Measurements from ENCODE around the gene ACE. TPM values are rescaled to one million over a fixed set of nuclear protein-coding genes. Genes with fewer than 3 reads are reported as not detected.

The ACE gene
- total RNA-seq, 1 experiment from 2014 or later = 0.76 TPM

- Histone ChIP-seq H4K20me1 (ENCODE audit: insufficient read depth) (peaks cover 11% of the 10 kb centered on the region; the same call in 1 of the 2 replicates), H3F3A (ENCODE audit: insufficient read depth, low read depth) (peaks cover 14% of the 10 kb centered on the region; the same call in 1 of the 2 replicates), H3K4me2 (no peak overlapping the region), H3K4me3 (no peak overlapping the region), H3K36me3 (ENCODE audit: low read depth) (no peaks in the 10 kb centered on the region), H3K9me3 (ENCODE audit: insufficient read depth, low read depth) (no peaks in the 10 kb centered on the region), H2AFZ (no peak overlapping the region), H3K79me2 (ENCODE audit: low read depth) (peaks cover 50% of the 10 kb centered on the region), H3K27ac (no peak overlapping the region), H3K27me3 (ENCODE audit: insufficient read depth, low read depth) (no peaks in the 10 kb centered on the region), H3K4me1 (replicated peaks; ENCODE audit: insufficient read depth) (peaks cover 11% of the 10 kb centered on the region), H3K9me2 (ENCODE audit: insufficient read depth) (no peaks in the 10 kb centered on the region)
- BruUV-seq (replicated peaks) = no TSS peak
- TF ChIP-seq EZH2 (IDR thresholded peaks at IDR 0.05; ENCODE audit: low read depth) (no peak), CTCF (conservative IDR thresholded peaks at IDR 0.05) (no peak)
- no peak for DNase-seq
- CTCF ChIA-PET = interaction anchor here (1.1 kb wide), 1 partner anchor 37 kb away, joined by 3 read pairs; no protein-coding TSS in a partner anchor
- POLR2A ChIA-PET (ENCODE audit: unreplicated experiment) = interaction anchor here (0.6 kb wide), 1 partner anchor 36 kb away, joined by 4 read pairs; no protein-coding TSS in a partner anchor
- intact Hi-C loops (cut with micrococcal nuclease; ENCODE audit: unreplicated experiment) = no loop called here
Measured at GRCh38 chr17:63442074-63442473, 34.8 kb upstream of the ACE start.

GRCh38 chr17:63442549-63443035, 34.3 kb upstream of the ACE start:
- intact Hi-C loops (cut with micrococcal nuclease; ENCODE audit: unreplicated experiment) = no loop called here
- DNase-seq = no peak
- Histone ChIP-seq H4K20me1 (ENCODE audit: insufficient read depth) (peaks cover 11% of the 10 kb centered on the region; the same call in 1 of the 2 replicates), H3K4me1 (replicated peaks; ENCODE audit: insufficient read depth) (peaks cover 16% of the 10 kb centered on the region), H3K27me3 (ENCODE audit: insufficient read depth, low read depth) (no peaks in the 10 kb centered on the region), H3K4me3 (no peak overlapping the region), H3K9me2 (ENCODE audit: insufficient read depth) (no peaks in the 10 kb centered on the region), H2AFZ (no peak overlapping the region), H3K79me2 (ENCODE audit: low read depth) (peaks cover 50% of the 10 kb centered on the region), H3K9me3 (ENCODE audit: insufficient read depth, low read depth) (no peaks in the 10 kb centered on the region), H3K4me2 (no peak overlapping the region), H3F3A (ENCODE audit: insufficient read depth, low read depth) (peaks cover 14% of the 10 kb centered on the region; the same call in 1 of the 2 replicates), H3K27ac (no peak overlapping the region), H3K36me3 (ENCODE audit: low read depth) (no peaks in the 10 kb centered on the region)
- no peak; the same call in 1 of the 2 replicates for TF ChIP-seq CTCF (conservative IDR thresholded peaks at IDR 0.05)
- no peak for TF ChIP-seq EZH2 (IDR thresholded peaks at IDR 0.05; ENCODE audit: low read depth)
- CTCF ChIA-PET = interaction anchor here (1.1 kb wide), 1 partner anchor 36 kb away, joined by 3 read pairs; no protein-coding TSS in a partner anchor
- POLR2A ChIA-PET (ENCODE audit: unreplicated experiment) = no interaction called here
- BruUV-seq (replicated peaks) = no TSS peak

- Histone ChIP-seq H3F3A (ENCODE audit: insufficient read depth, low read depth) (peaks cover 14% of the 10 kb centered on the region; the same call in 1 of the 2 replicates), H3K79me2 (ENCODE audit: low read depth) (peaks cover 50% of the 10 kb centered on the region), H3K4me1 (replicated peaks; ENCODE audit: insufficient read depth) (peaks cover 20% of the 10 kb centered on the region), H3K36me3 (ENCODE audit: low read depth) (no peaks in the 10 kb centered on the region), H4K20me1 (ENCODE audit: insufficient read depth) (peaks cover 11% of the 10 kb centered on the region; the same call in 1 of the 2 replicates), H3K27ac (no peak overlapping the region), H3K9me3 (ENCODE audit: insufficient read depth, low read depth) (no peaks in the 10 kb centered on the region), H3K9me2 (ENCODE audit: insufficient read depth) (no peaks in the 10 kb centered on the region), H2AFZ (no peak overlapping the region), H3K27me3 (ENCODE audit: insufficient read depth, low read depth) (no peaks in the 10 kb centered on the region), H3K4me2 (no peak overlapping the region), H3K4me3 (no peak overlapping the region)
- intact Hi-C loops (cut with micrococcal nuclease; ENCODE audit: unreplicated experiment) = no loop called here
- no TSS peak for BruUV-seq (replicated peaks)
- ChIA-PET POLR2A (ENCODE audit: unreplicated experiment) (interaction anchor here (0.7 kb wide), 1 partner anchor 15 kb away, joined by 4 read pairs; no protein-coding TSS in a partner anchor), CTCF (interaction anchor here (1.1 kb wide), 1 partner anchor 36 kb away, joined by 3 read pairs; no protein-coding TSS in a partner anchor)
- TF ChIP-seq CTCF (conservative IDR thresholded peaks at IDR 0.05) (no peak), EZH2 (IDR thresholded peaks at IDR 0.05; ENCODE audit: low read depth) (no peak)
- no peak for DNase-seq
Measured at GRCh38 chr17:63443053-63443452, 33.8 kb upstream of the ACE start.
